ENCODE data around the gene ATG2A. TPM values are rescaled to one million over a fixed set of nuclear protein-coding genes. Genes with fewer than 3 reads are reported as not detected.

ATG2A gene
- total RNA-seq, 2 experiments from 2014 or later: 34.5 to 39.7 TPM

GRCh38 chr11:64884019-64884418 is 33.0 kb downstream of the ATG2A start:
- POLR2A ChIA-PET: interaction anchor here (1.4 to 24.3 kb wide), 2 partner anchors 8 to 27 kb away, joined by 5 to 782 read pairs; partner anchors contain the start of gene CDC42BPG
- H3K27me3 Mint-ChIP-seq: no peaks in the 10 kb centered on the region
- DNase-seq: no peak
- no peak for ATAC-seq (ENCODE audit: low read depth)
- no peak overlapping the region for H3K4me3 Mint-ChIP-seq
- peak overlapping the region; percentile 71 for H3K27ac Mint-ChIP-seq
- no peaks in the 10 kb centered on the region for H3K9me3 Mint-ChIP-seq
- peaks cover 43% of the 10 kb centered on the region for H3K4me1 Mint-ChIP-seq
- no peaks in the 10 kb centered on the region for H3K36me3 Mint-ChIP-seq

GRCh38 chr11:64883575-64883974 is 33.4 kb downstream of the ATG2A start:
- H3K4me1 Mint-ChIP-seq: peaks cover 44% of the 10 kb centered on the region
- peak overlapping the region; percentile 71 for H3K27ac Mint-ChIP-seq
- no peak for ATAC-seq (ENCODE audit: low read depth)
- POLR2A ChIA-PET: interaction anchor here (0.9 to 24.3 kb wide), 2 partner anchors 10 to 26 kb away, joined by 3 to 782 read pairs; partner anchors contain the start of gene CDC42BPG
- H3K36me3 Mint-ChIP-seq: no peaks in the 10 kb centered on the region
- no peak overlapping the region for H3K4me3 Mint-ChIP-seq
- no peaks in the 10 kb centered on the region for H3K27me3 Mint-ChIP-seq
- no peak for DNase-seq
- no peaks in the 10 kb centered on the region for H3K9me3 Mint-ChIP-seq

GRCh38 chr11:64882243-64882642 is 34.8 kb downstream of the ATG2A start:
- POLR2A ChIA-PET: interaction anchor here (1.4 to 24.3 kb wide), 2 partner anchors 25 to 230 kb away, joined by 3 to 782 read pairs; partner anchors contain the start of genes CDC42BPG and TM7SF2
- Mint-ChIP-seq H3K27me3 (no peaks in the 10 kb centered on the region), H3K9me3 (no peaks in the 10 kb centered on the region), H3K27ac (no peak overlapping the region), H3K4me3 (no peak overlapping the region), H3K36me3 (peaks cover 4% of the 10 kb centered on the region), H3K4me1 (peaks cover 39% of the 10 kb centered on the region)
- no peak for DNase-seq
- ATAC-seq (ENCODE audit: low read depth): no peak

GRCh38 chr11:64881476-64881875 is 35.5 kb downstream of the ATG2A start:
- peak overlapping the region; percentile 96 for H3K27ac Mint-ChIP-seq
- H3K27me3 Mint-ChIP-seq: no peaks in the 10 kb centered on the region
- POLR2A ChIA-PET: interaction anchor here (0.9 to 24.3 kb wide), 3 partner anchors 13 to 231 kb away, joined by 3 to 782 read pairs (median 3); partner anchors contain the start of genes CDC42BPG and TM7SF2
- ATAC-seq (ENCODE audit: low read depth) (no peak), DNase-seq (no peak)
- no peak overlapping the region for H3K4me3 Mint-ChIP-seq
- peaks cover 9% of the 10 kb centered on the region for H3K36me3 Mint-ChIP-seq
- H3K4me1 Mint-ChIP-seq: peaks cover 45% of the 10 kb centered on the region
- H3K9me3 Mint-ChIP-seq: no peaks in the 10 kb centered on the region

GRCh38 chr11:64880240-64881001 is 36.6 kb downstream of the ATG2A start:
- Mint-ChIP-seq H3K27ac (peak overlapping the region; percentile 96), H3K36me3 (peaks cover 18% of the 10 kb centered on the region), H3K27me3 (no peaks in the 10 kb centered on the region), H3K4me1 (peaks cover 46% of the 10 kb centered on the region), H3K9me3 (no peaks in the 10 kb centered on the region), H3K4me3 (peak overlapping the region; percentile 92)
- DNase-seq (no peak), ATAC-seq (ENCODE audit: low read depth) (no peak)
- POLR2A ChIA-PET: interaction anchor here (0.6 to 24.3 kb wide), 3 partner anchors 23 to 628 kb away, joined by 3 to 782 read pairs (median 5); partner anchors contain the start of genes CDC42BPG and SAC3D1

- H3K36me3 Mint-ChIP-seq: peaks cover 28% of the 10 kb centered on the region
- DNase-seq (no peak), ATAC-seq (ENCODE audit: low read depth) (no peak)
- peaks cover 52% of the 10 kb centered on the region for H3K4me1 Mint-ChIP-seq
- no peaks in the 10 kb centered on the region for H3K9me3 Mint-ChIP-seq
- peak overlapping the region; percentile 92 for H3K4me3 Mint-ChIP-seq
- POLR2A ChIA-PET: interaction anchor here (0.6 to 24.3 kb wide), 5 partner anchors 9 to 629 kb away, joined by 3 to 782 read pairs (median 5); partner anchors contain the start of genes ATG2A, CDC42BPG and SAC3D1
- H3K27ac Mint-ChIP-seq: peak overlapping the region; percentile 96
- no peaks in the 10 kb centered on the region for H3K27me3 Mint-ChIP-seq
These were observed 37.6 kb downstream of the ATG2A start for GRCh38 chr11:64879244-64879900.

- Mint-ChIP-seq H3K36me3 (peaks cover 31% of the 10 kb centered on the region), H3K27ac (peak within 1 kb of the TSS; percentile 96), H3K4me1 (peaks cover 56% of the 10 kb centered on the region), H3K4me3 (peak within 1 kb of the TSS; percentile 100), H3K27me3 (no peaks in the 10 kb centered on the region), H3K9me3 (no peaks in the 10 kb centered on the region)
- ATAC-seq (ENCODE audit: low read depth): peak; percentile 81
- POLR2A ChIA-PET: interaction anchor here (0.8 to 24.3 kb wide), 8 partner anchors 9 to 132 kb away, joined by 3 to 782 read pairs (median 4); partner anchors contain the start of genes ATG2A, CDC42BPG and SF1
- peak; percentile 98 for DNase-seq
These were observed 38.3 kb downstream of the ATG2A start, which contains the start of gene EHD1 for GRCh38 chr11:64878494-64879243. Gene EHD1, minus strand, starts transcription at chr11:64878621. Its CDS starts 157 bp downstream, at chr11:64878464.

GRCh38 chr11:64878223-64878493 is 38.9 kb downstream of the ATG2A start:
- Mint-ChIP-seq H3K27ac (peak overlapping the region; percentile 88), H3K36me3 (peaks cover 31% of the 10 kb centered on the region), H3K4me3 (peak overlapping the region; percentile 100), H3K27me3 (no peaks in the 10 kb centered on the region), H3K9me3 (no peaks in the 10 kb centered on the region), H3K4me1 (peaks cover 58% of the 10 kb centered on the region)
- DNase-seq: no peak
- peak; percentile 25 for ATAC-seq (ENCODE audit: low read depth)
- POLR2A ChIA-PET: interaction anchor here (0.8 to 24.3 kb wide), 7 partner anchors 10 to 131 kb away, joined by 3 to 782 read pairs (median 4); partner anchors contain the start of genes CDC42BPG and SF1

- no peak for DNase-seq
These were observed 39.4 kb downstream of the ATG2A start for GRCh38 chr11:64877390-64878222.

GRCh38 chr11:64876835-64877341 is 40.1 kb downstream of the ATG2A start:
- Mint-ChIP-seq H3K9me3 (no peaks in the 10 kb centered on the region), H3K27me3 (no peaks in the 10 kb centered on the region), H3K4me3 (peak overlapping the region; percentile 100), H3K27ac (peak overlapping the region; percentile 88), H3K36me3 (peaks cover 36% of the 10 kb centered on the region), H3K4me1 (peaks cover 68% of the 10 kb centered on the region)
- no peak for DNase-seq
- POLR2A ChIA-PET: interaction anchor here (1.0 to 24.3 kb wide), 4 partner anchors 8 to 19 kb away, joined by 5 to 782 read pairs (median 16); partner anchors contain the start of gene CDC42BPG
- no peak for ATAC-seq (ENCODE audit: low read depth)

More at GRCh38 chr11:64877390-64878222, 39.4 kb downstream of the ATG2A start:
- POLR2A ChIA-PET: interaction anchor here (0.8 to 24.3 kb wide), 7 partner anchors 10 to 131 kb away, joined by 3 to 782 read pairs (median 4); partner anchors contain the start of genes CDC42BPG and SF1
- Mint-ChIP-seq H3K4me1 (peaks cover 64% of the 10 kb centered on the region), H3K9me3 (no peaks in the 10 kb centered on the region), H3K27me3 (no peaks in the 10 kb centered on the region), H3K36me3 (peaks cover 35% of the 10 kb centered on the region), H3K27ac (peak overlapping the region; percentile 88), H3K4me3 (peak overlapping the region; percentile 100)
- peak; percentile 8 for ATAC-seq (ENCODE audit: low read depth)

- Mint-ChIP-seq H3K27me3 (no peaks in the 10 kb centered on the region), H3K4me1 (peaks cover 72% of the 10 kb centered on the region), H3K36me3 (peaks cover 37% of the 10 kb centered on the region), H3K4me3 (peak overlapping the region; percentile 100), H3K9me3 (no peaks in the 10 kb centered on the region), H3K27ac (peak overlapping the region; percentile 88)
- ATAC-seq (ENCODE audit: low read depth) (no peak), DNase-seq (no peak)
- POLR2A ChIA-PET: interaction anchor here (1.0 to 24.3 kb wide), 4 partner anchors 8 to 138 kb away, joined by 4 to 782 read pairs (median 16); partner anchors contain the start of genes ARL2 and CDC42BPG
These were observed 40.7 kb downstream of the ATG2A start for GRCh38 chr11:64876229-64876750.

All from activated naive CD8-positive, alpha-beta T cell treated with anti-CD3 and anti-CD28 coated beads, Interleukin-2, amount 10 ng/mL, durations not matched to agents 7 days and 5 days (primary cell).